Measurements from ENCODE around the gene TRIM33. TPM values are rescaled to one million over a fixed set of nuclear protein-coding genes. Genes with fewer than 3 reads are reported as not detected.

TRIM33 gene
- polyA plus RNA-seq, 1 donor from 2014 or later, result 58.7 TPM

DNA sequence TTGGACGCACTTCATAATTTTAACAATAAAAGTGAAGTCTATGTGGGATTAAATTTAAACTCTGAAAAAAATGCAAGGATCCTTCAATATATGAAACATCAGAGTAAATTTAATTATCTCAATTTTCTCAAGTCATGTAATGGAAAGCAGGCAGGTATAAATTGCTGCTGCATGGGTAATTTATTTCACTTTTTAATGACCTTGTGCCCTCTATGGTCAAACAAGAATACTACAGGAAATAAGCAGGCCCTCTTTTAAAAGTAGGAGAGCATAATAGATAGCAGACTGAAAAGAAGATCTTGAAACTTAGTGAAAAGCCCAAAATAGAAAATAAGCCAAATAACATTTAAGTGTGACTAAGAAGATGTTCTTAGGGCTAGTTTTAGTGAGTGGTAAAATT lies 47.5 kb upstream of the TRIM33 start:
- TF ChIP-seq, protein P1, sequence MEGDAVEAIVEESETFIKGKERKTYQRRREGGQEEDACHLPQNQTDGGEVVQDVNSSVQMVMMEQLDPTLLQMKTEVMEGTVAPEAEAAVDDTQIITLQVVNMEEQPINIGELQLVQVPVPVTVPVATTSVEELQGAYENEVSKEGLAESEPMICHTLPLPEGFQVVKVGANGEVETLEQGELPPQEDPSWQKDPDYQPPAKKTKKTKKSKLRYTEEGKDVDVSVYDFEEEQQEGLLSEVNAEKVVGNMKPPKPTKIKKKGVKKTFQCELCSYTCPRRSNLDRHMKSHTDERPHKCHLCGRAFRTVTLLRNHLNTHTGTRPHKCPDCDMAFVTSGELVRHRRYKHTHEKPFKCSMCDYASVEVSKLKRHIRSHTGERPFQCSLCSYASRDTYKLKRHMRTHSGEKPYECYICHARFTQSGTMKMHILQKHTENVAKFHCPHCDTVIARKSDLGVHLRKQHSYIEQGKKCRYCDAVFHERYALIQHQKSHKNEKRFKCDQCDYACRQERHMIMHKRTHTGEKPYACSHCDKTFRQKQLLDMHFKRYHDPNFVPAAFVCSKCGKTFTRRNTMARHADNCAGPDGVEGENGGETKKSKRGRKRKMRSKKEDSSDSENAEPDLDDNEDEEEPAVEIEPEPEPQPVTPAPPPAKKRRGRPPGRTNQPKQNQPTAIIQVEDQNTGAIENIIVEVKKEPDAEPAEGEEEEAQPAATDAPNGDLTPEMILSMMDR (IDR thresholded peaks at IDR 0.05; ENCODE audit: poor library complexity, severe bottlenecking), result peak; percentile 53
- peak; percentile 52 for TF ChIP-seq RAD21 (conservative IDR thresholded peaks at IDR 0.05)
- no peak for TF ChIP-seq TAF1 (IDR thresholded peaks at IDR 0.05; ENCODE audit: low read depth)
- TF ChIP-seq SMC3 (conservative IDR thresholded peaks at IDR 0.05; ENCODE audit: poor library complexity), result peak; percentile 24
- no peaks in the 10 kb centered on the region for H3K79me2 ChIP-seq (replicated peaks; ENCODE audit: insufficient read depth, low read length)
- no peak overlapping the region for H3K4me3 ChIP-seq (ENCODE audit: low read length)
- no peaks in the 10 kb centered on the region for H3K36me3 ChIP-seq (ENCODE audit: insufficient read depth, low read length)
- no peaks in the 10 kb centered on the region for H3K9me3 ChIP-seq (ENCODE audit: low read length)
- H3F3A ChIP-seq (ENCODE audit: insufficient read depth, low read length, poor library complexity, severe bottlenecking), result no peaks in the 10 kb centered on the region
- H4K20me1 ChIP-seq (ENCODE audit: insufficient read depth), result no peaks in the 10 kb centered on the region
- no peak overlapping the region for H3K27ac ChIP-seq (ENCODE audit: low read length)
- H3K9ac ChIP-seq (ENCODE audit: low read length), result no peak overlapping the region
- no peaks in the 10 kb centered on the region for H3K27me3 ChIP-seq (ENCODE audit: insufficient read depth, low read depth, low read length)
- H3K4me2 ChIP-seq (ENCODE audit: low read length), result no peak overlapping the region
- no peaks in the 10 kb centered on the region for H3K9me2 ChIP-seq (ENCODE audit: insufficient read depth, low read length)
- H2AFZ ChIP-seq (ENCODE audit: low read depth, low read length), result no peak overlapping the region

- Histone ChIP-seq H3F3A (ENCODE audit: insufficient read depth, low read length, poor library complexity, severe bottlenecking) (no peaks in the 10 kb centered on the region), H3K79me2 (replicated peaks; ENCODE audit: insufficient read depth, low read length) (no peaks in the 10 kb centered on the region), H3K4me3 (ENCODE audit: low read length) (no peak overlapping the region), H2AFZ (ENCODE audit: low read depth, low read length) (no peak overlapping the region), H4K20me1 (ENCODE audit: insufficient read depth) (no peaks in the 10 kb centered on the region), H3K9ac (ENCODE audit: low read length) (no peak overlapping the region), H3K4me2 (ENCODE audit: low read length) (no peak overlapping the region), H3K9me3 (ENCODE audit: low read length) (no peaks in the 10 kb centered on the region), H3K36me3 (ENCODE audit: insufficient read depth, low read length) (no peaks in the 10 kb centered on the region), H3K27ac (ENCODE audit: low read length) (no peak overlapping the region), H3K9me2 (ENCODE audit: insufficient read depth, low read length) (no peaks in the 10 kb centered on the region), H3K27me3 (ENCODE audit: insufficient read depth, low read depth, low read length) (no peaks in the 10 kb centered on the region)
- TF ChIP-seq SMC3 (conservative IDR thresholded peaks at IDR 0.05; ENCODE audit: poor library complexity), result no peak
- TF ChIP-seq, protein P1 (IDR thresholded peaks at IDR 0.05; ENCODE audit: poor library complexity, severe bottlenecking), result no peak
- no peak for TF ChIP-seq EZH2 (IDR thresholded peaks at IDR 0.05; ENCODE audit: borderline replicate concordance, insufficient read depth, low read length, poor library complexity, severe bottlenecking)
- no peak for TF ChIP-seq POLR2AphosphoS5 (IDR thresholded peaks at IDR 0.05)
Measured at GRCh38 chr1:114554577-114554976, 43.6 kb upstream of the TRIM33 start.

GRCh38 chr1:114552106-114552639 lies 41.2 kb upstream of the TRIM33 start:
- Histone ChIP-seq H3K4me3 (ENCODE audit: low read length) (no peak overlapping the region), H3K36me3 (ENCODE audit: insufficient read depth, low read length) (no peaks in the 10 kb centered on the region), H3K79me2 (replicated peaks; ENCODE audit: insufficient read depth, low read length) (no peaks in the 10 kb centered on the region), H2AFZ (ENCODE audit: low read depth, low read length) (no peak overlapping the region), H3K9ac (ENCODE audit: low read length) (no peak overlapping the region), H3K27ac (ENCODE audit: low read length) (no peak overlapping the region), H3K9me2 (ENCODE audit: insufficient read depth, low read length) (no peaks in the 10 kb centered on the region), H3F3A (ENCODE audit: insufficient read depth, low read length, poor library complexity, severe bottlenecking) (no peaks in the 10 kb centered on the region), H3K4me2 (ENCODE audit: low read length) (no peak overlapping the region), H3K27me3 (ENCODE audit: insufficient read depth, low read depth, low read length) (no peaks in the 10 kb centered on the region), H4K20me1 (ENCODE audit: insufficient read depth) (no peaks in the 10 kb centered on the region), H3K9me3 (ENCODE audit: low read length) (no peaks in the 10 kb centered on the region)
- TF ChIP-seq EP300 (conservative IDR thresholded peaks at IDR 0.05; ENCODE audit: poor library complexity, severe bottlenecking), result no peak
- TF ChIP-seq EZH2 (IDR thresholded peaks at IDR 0.05; ENCODE audit: borderline replicate concordance, insufficient read depth, low read length, poor library complexity, severe bottlenecking), result no peak
- TF ChIP-seq RAD21 (conservative IDR thresholded peaks at IDR 0.05), result no peak
- TF ChIP-seq REST (IDR thresholded peaks at IDR 0.05; ENCODE audit: borderline replicate concordance), result no peak
- TF ChIP-seq MXI1 (conservative IDR thresholded peaks at IDR 0.05; ENCODE audit: poor library complexity, severe bottlenecking), result no peak
- no peak for TF ChIP-seq POLR2AphosphoS5 (IDR thresholded peaks at IDR 0.05)
- TF ChIP-seq SMC3 (conservative IDR thresholded peaks at IDR 0.05; ENCODE audit: poor library complexity), result no peak
- TF ChIP-seq TAF1 (IDR thresholded peaks at IDR 0.05; ENCODE audit: low read depth), result no peak
- TF ChIP-seq, protein P1 (IDR thresholded peaks at IDR 0.05; ENCODE audit: poor library complexity, severe bottlenecking), result no peak
